ENCODE results near the gene BTBD9.

Gene BTBD9

DNA sequence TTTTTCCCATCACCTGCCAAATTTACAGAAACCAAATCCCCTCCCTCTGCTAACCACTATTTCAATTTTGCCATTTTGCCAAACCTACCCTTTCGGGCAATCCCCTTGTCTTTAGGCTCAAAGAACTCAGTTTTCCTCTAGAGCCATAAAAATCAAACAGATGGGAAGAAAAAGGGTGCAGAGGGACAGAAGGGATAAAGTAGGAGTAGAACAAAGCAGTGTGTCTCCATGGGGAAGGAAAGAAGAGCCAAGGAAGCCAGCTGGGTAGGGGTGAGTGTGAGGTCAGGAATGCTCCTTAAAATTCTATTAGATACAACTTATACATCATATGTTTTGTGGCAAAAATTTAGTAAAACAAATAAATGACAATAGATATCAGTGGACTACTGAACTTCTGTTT, 316.5 kb downstream of the BTBD9 start:
- DNase-seq: no peak

DNA sequence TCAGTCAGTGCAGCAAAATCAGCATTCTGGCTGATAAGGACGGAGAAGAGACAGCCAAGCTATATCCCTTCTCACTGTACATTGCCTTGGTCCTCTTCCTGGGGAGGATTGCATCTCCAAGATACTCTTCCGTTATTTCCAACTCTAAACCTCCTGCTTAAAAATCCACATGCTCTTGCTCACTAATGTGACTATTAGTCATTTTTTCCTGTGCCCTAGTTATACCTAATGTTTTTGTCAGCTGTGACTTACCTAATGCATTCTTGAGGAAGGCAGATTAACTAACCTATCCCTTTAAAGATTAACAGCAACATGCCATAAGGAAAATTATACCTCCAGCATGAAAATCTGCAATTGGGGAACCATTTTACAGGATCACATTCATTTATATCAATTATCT, 317.6 kb downstream of the BTBD9 start:
- DNase-seq: no peak

DNA sequence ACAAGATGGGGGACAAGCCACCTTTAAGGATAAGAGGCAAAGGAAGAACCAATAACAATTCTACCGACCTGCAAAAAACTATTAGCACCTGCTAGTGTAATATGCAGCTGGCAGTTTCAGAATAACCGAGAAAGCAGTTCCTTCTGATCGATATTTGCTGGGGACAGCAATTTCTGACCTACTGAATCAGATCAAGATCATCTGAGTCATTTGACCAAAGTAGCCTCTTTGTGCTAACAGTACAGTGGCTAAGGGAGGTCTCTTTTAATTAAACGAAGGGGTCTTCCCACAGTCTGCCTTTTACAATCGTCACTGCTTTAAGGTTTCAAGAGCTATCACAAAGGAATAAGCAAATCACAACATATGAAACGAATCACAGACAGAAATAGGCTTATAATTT, 318.9 kb downstream of the BTBD9 start:
- DNase-seq: no peak

DNA sequence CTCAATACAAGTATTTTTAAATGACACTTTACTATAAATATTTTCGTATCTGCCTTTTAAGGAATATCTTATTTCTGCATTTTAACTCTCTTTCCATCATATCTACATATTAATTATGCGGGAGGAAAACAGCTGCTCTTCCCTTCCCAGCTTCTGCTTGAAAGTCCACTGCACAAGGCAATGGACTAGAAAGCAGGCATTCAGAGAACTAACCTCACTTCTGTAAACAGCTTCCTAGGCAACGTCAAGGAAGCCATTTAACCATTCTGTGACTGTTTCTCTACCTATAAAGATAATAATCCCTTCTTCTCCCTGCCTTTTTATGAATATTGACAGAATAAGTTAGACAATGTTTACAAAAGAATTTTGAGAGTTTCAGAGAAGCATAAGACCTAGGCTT, 319.4 kb downstream of the BTBD9 start:
- DNase-seq: peak in 1 of 2 experiments; percentile 23

DNA sequence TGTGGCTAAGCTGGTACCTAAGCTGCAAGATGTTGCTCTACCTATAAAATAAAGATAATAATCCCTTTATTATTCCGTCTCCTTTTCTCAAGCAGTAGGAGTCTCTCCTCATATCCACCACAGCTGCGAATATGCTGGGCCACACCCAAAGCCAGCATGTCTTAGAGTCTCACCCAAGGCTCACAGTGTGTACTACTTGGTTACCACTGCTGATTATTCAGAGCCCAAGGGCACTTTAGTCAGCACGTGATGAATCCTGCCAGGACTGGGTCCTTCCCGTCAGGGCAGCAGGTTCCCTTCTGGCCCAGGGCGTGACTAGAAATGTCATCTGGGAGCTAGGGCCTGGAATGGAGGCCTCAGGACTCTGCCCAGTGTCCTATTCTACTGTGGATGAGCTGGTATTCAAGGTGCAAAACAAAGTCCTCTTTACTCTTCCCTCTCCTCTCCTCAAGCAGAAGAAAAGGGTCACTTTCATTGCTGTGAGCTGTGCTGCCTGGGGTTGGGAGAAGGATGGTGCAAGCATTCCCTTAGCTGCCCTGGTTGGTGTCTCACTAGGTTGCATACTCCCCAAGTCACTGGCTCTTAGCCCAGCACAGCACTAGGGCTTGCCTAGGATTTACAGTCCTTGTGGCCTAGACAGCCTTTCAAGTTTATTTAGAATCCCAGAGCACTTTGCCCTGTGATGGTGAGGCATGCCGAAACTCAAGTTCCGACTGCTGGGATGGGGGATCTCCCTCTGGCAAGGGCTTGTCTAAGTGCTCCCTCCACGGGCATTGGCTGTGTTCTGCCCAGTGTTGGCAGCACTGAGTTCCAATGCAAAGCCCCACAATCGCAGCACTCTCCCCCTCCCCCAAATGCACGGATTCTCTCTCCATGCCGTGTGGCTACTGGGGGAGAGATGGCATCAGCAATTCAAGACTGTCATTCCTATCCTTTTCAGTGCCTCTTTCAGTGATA, 320.2 kb downstream of the BTBD9 start:
- DNase-seq: no peak

DNA sequence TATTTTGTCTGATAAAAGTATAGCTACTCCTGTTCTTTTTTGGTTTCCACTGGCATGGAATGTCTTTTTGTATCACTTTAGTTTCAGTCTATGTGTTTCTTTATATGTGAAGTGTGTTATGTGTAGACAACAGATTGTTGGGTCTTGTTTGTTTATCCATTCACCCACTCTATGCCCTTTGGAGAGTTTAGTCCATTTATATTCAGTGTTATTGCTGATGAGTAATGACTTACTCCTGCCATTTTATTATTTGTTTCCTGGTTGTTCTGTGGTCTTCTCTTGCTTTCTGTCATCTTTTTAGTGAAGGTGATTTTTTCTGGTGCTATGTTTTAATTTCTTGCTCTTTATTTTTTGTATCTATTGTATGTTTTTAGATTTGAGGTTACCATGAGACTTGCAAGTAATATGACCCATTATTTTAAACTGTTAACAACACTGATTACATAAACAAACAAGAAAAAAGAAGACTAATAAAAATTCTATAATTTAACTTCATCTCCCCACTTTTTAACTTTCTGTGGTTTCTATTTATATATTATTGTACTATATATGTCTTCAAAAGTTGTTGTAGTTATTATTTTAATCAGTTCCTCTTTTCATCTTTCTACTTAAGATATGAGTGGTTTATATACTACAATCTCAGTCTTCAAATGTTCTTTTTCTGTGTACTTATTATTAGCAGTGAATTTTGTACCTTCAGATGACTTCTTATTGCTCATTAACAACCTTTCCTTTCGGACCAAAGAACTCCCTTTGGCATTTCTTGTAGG, 323.4 kb downstream of the BTBD9 start:
- no peak for DNase-seq

DNA sequence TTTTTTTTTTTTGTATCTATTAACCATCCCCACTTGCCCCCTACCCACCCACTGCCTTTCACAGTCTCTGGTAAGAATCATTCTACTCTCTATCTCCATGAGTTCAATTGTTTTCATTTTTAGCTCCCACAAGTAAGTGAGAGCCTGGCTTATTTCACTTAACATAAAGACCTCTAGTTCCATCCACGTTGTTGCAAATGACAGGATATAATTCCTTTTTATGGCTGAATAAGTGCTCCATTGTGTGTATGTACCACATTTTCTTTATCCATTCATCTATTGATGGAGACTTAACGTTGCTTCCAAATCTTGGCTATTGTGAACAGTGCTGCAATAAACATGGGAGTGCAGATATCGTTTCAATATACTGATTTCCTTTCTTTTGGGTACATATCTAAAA, 328.5 kb downstream of the BTBD9 start:
- no peak for DNase-seq

DNA sequence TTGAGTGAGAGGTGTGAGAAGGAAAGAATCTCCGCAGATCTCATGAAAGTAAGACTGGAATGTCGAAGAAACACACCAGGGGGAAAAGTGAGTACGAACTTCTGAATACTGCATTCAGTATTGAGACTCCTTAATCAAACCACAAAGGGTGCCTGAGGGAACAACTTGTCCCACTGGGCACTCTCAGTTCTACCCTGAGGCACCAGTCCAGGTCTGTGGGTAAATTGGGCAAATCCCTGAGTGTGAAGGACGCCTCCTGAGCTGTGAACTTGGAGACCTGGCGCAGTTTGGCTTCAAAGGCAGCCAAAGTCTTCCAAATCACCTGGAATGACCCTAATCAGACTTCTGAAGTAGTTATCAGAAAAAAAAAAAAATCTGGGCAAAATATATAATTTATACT, 329.7 kb downstream of the BTBD9 start:
- no peak for DNase-seq

DNA sequence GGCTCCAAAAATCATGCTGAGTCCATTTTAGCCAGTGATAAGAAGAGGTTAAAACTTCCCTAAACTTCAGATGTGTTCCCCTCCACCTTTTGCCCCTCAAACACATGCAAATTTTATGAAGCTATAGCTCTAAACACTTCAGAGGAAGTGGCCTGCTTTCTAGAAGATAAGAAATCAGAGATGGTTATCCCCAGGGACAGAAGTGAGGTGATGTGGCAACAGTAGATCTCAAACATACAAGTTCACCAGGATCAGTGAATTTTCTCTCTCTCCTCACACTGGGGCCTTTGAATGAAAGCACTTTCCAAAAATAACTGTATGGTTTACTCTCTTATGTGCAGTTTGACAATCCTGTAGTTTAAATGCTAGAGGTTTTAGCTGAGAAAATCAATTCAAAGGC, 332.0 kb downstream of the BTBD9 start:
- no peak for DNase-seq

DNA sequence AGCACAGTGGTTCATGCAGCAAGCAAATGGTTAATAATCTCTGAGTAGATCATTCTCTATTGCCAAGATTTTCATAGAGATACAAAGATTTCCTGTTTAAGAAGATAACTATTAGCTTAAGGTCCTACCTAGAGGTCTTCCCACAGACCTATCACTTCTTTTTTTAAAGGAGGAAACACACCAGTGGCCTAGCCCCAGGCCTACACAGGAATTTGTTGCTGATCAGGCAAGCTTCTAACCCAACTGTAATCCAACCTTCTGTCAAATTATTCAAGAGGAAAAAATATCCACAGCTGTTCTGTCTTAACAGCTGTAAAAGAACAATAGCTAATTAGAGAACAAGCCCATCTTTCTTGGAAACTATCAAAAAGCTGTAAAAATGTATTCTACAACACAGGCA, 332.8 kb downstream of the BTBD9 start:
- no peak for DNase-seq

DNA sequence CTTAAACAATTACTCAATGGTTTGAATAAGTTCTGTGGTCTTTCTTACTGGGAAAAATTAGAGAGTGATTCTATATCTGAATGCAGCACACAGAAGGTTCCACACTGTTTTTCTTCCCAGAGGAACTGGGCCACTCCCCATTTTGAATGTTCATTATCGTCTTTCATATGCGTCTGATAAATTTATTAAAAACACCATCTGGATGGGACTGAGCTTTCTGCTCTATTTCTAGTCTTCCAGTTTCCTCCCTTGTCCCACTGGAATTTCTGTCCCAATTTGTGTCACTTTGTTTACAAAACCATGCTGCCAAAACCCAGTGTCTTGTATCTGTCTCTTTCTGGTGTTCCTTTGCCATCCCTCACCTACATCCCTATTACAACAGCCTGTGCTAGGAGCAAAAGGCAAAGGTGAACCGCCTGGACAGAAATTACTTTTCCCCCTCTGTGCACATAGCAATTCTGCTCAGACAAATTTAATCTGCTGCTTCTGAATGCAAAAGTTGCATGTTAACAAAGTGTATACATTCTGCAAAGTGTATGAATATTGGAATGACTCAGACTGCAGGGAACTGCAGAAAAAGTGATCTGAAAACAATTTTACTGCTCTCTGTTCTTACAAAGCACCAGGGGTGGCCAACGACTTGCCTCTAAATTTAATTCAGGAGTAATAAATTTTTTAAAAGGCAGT, 333.6 kb downstream of the BTBD9 start:
- no peak for DNase-seq

DNA sequence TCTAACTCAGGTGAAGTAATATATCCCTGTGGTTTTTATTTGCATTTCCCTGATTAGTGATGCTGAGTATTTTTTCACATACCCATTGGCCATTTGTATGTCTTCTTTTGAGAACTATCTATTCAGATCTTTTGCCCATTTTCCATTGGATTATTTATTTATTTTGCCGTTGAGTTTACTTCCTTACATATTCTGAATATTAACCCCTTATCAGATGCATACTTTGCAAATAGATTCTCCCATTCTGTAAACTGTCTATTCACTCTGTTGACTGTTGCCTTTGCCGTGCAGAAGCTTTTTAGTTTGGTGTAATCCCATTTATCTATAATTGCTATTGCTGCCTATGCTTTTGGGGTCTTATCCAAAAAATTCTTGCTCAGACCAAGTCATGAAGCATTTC, 336.9 kb downstream of the BTBD9 start:
- DNase-seq: no peak

DNA sequence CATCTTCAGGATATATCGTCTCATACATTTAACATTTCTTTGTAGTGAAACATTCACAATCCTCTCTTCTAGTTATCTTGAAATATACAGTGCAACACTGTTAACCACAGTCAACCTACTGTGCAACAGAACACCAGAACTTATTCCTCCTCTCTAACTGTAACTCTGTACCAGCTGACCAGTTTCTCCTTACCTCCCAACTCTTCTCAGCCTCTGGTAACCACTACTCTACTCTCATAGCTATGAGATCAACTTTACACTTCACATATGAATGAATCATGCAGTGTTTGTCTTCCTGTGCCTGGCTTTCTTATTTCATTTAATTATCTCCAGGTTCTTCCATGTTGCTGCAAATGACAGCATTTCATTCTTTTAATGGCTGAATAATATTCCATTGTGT, 337.6 kb downstream of the BTBD9 start:
- DNase-seq: no peak

DNA sequence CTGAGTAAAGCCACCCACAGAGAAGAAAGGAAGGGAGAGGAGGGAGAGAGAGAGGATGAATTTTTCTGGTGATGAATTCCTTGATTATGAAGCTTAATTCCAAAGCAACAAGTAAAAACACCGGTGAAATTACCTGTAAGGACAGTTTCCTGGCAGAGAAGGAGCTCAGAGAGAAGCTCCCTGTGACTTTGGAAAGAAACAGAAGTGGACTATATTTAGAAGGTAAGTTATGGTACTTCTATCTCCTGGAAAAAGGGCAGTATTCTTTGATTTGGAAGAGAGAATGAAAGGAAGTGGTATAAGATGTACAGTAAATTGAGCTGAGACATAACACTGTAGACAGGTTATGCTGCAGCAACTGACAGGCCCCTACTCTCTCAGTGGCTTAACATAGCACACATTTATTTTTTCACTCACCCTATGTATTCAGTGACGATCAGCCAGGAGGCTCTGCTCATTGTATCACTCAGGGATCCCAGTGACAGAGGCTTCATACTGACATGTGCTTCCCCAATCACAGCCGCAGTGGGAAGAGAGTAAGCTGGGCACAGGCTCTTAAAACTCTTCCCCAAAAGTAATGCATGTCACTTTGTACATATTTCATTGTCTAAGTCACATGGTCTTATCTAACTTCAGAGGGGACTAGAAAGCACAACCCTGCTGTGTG, 349.5 kb downstream of the BTBD9 start:
- no peak for DNase-seq

DNA sequence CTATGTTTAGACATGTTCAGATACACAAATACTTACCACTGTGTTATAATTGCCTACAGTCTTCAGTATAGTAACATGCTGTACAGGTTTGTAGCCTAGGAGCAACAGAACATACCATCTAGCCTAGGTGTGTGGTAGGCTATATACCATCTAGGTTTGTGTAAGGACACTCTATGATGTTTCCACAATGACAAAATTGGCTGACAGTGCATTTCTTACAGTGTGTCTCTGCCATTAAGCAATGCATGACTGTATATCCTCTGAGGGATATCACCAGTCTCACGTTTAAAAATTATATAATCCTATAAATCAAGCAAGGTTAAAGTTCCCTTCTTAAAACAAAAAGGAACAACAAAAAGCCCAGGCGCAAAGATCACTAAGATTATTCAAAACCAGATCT, 352.2 kb downstream of the BTBD9 start:
- no peak for DNase-seq

DNA sequence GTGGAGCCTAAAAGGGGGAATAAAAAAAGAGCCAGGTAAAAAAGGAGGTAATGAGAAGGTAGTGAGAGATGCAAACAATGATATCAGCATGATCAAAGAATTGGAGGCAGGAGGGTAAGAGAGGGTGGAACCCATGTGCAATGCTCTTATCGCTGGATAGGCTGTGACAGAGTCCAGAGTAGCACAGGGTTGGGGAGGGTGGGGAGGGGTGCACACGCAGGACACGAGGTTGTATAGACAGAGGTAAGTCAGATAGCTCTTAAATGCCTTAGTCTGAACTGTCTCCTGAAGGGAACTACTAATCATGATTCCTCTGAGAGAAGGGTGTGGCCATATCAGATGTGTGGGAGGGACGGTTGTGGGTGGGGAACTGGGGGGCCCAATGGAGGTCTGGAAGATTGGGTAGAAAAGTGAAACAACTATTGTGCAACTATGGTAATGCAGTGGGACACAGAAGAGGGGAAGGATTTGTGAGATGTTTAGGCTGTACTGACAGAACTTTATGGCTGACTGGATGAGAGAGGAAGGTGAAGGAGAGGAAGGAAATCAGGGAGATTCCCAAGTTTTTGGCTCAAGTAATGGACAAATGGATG, 354.8 kb downstream of the BTBD9 start:
- DNase-seq: no peak

DNA sequence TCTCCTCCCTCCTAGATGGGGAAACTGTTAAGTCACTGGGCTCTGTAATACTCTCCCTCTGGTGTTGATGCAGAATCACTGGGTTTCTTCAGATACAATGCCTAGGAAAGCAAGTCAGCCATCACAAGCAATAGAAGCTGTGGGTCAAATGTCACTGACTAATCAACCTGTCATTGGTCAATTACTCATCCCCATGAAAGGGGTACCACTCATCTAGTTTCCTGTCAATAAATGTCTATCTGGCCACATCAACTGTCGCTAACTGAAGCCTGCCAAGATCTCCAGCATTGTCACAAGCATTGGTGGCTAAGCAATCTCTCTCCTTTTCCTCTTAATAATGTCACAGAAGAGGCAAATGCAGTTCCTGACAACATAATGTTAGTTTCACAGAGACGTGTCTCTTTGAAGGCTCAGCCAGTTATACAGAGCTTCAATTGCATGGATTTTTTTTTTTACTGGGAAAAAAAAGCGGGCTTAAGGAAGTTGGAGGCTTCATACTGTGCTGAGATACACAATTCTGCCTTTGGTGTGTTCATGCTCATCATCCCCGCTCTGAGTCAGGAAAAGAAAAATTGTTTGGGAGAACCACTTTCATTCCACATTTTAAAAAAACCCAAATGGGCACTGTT, 355.9 kb downstream of the BTBD9 start:
- no peak for DNase-seq

DNA sequence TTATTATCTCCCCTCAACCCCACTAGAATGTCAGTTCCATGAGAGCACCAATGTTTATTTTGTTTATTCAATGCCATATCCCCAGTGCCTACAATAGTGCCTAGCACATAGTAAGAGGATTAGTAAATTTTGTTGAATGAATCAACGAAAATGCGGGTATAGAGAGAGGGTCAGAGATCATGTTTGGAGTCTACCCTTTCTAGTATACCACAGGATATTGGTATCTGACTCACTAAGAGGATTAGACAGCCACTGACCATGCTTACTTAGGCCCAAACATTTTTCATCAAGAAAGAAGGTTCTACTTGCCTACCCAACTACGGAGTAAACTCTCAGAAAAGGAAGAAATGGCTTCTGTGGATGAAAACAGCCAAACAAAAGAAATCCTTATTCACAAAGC, 356.8 kb downstream of the BTBD9 start:
- no peak for DNase-seq

DNA sequence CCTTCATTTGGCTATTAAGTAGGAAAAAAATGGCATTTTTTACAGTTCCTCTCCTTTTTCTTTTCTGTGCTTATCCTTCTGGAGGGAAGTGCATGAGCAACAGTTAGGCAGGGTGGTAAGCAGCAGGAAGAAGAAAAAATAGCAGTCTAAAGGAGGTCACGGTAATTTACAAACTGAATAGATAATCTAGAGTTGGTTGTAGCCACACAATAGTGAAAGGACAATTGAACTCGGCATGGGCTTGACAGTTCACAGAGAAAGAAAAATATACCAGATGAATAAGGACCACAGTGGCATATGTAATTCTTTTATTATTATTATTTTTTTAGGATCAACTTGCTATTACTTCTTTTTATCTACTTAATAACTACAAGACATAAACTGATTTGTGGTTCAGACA, 358.6 kb downstream of the BTBD9 start:
- DNase-seq: no peak

DNA sequence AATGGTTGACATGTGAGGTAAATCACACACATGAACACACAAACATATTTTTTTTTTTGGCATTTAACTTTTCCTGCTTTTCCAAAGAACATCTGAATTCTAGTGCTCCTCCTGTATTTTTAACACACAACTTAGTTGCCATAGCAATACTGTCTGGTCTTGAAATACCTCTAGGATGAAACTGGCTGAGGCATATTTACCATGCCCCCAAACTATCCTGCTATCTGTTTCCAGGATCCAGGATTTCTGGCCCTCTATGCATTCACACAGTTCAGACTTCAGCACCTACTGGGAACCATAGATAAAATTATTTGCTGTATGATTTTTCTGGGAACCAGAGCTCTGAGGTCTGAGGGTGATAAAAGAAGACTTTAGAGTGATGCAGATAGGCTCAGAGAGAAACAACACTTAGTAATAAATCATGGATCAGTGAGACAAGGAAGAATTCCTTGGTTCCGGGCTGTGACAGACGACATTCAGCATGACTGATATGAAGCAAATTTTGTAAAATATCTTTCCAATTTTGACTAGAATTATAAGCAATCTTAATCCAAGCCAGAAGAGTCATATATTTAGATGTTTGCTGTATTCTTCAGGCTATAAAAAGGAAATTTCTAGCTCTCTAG, 359.7 kb downstream of the BTBD9 start:
- no peak for DNase-seq

DNA sequence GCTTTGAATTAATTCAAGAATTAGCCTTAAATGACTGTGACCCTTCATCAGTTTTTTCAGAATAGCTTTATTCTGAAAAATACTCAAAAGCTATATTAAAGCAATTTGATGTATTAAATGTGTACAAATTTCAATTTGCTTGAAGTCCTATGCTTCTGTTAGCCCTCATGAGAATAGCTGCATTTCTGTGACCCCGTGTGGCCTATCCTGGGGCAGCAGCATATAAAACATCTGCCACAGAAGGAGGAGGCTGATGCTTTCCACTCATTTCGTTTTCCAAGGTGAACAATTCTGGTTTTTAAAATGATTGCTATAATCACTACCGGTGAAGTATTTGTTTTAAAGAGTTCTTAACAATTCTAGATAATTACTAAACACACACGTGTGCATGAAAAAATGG, 360.3 kb downstream of the BTBD9 start:
- DNase-seq: no peak

DNA sequence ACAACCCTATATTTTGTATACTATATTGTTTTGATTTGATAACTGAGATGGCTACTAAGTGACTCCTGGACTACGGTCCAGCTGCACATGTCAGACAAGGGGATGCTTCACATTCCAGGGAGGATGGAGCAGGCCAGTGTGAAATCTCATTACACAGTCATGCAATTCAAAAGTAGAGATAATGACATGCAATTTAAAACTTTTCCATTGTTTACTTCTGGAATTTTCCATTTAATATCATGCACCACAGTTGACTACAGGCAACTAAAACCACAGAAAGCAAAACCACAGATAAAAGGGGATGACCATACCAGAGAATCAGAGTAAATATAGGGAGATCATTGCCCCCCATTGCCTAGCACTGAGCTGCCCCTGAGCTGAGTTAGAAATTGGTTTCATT, 366.4 kb downstream of the BTBD9 start:
- DNase-seq: no peak

Data from NCI-H526 (cell line).